ENCODE results near the gene KIF16B.

KIF16B gene

DNA sequence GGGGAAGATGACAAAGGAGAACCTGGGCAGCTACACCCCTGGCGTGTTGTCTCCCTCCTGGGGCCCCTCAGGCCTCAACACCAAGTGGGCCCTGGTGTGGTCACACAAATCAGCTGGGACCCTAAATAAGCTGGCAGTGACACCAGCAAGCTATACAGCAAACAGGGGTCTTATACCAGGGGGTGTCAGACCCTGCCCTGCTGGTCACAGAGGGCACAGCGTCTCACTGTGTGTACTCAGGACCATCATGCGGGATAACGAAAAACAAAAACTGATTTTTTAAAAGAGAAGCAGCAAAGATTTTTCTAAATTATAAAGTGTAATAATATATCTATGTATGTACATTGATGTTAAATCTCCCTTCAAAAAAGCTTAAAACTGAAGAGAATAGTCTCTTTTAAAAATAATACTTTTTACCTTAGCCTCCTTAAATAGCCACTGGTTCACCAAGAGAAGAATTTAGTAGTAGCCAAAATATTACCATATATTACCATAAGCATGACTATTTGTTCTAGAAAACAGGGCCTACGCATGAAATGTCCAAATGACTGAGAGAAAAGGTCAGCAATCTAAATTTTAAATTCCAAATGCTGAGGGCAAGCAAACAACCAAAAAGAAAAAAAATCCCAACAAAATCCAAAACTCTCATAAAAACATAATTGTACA lies 220.4 kb downstream of the KIF16B start:
- TF ChIP-seq, protein P1, sequence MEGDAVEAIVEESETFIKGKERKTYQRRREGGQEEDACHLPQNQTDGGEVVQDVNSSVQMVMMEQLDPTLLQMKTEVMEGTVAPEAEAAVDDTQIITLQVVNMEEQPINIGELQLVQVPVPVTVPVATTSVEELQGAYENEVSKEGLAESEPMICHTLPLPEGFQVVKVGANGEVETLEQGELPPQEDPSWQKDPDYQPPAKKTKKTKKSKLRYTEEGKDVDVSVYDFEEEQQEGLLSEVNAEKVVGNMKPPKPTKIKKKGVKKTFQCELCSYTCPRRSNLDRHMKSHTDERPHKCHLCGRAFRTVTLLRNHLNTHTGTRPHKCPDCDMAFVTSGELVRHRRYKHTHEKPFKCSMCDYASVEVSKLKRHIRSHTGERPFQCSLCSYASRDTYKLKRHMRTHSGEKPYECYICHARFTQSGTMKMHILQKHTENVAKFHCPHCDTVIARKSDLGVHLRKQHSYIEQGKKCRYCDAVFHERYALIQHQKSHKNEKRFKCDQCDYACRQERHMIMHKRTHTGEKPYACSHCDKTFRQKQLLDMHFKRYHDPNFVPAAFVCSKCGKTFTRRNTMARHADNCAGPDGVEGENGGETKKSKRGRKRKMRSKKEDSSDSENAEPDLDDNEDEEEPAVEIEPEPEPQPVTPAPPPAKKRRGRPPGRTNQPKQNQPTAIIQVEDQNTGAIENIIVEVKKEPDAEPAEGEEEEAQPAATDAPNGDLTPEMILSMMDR (IDR thresholded peaks at IDR 0.05) = no peak
- no peaks in the 10 kb centered on the region for H3K4me1 ChIP-seq
- no peak overlapping the region for H3K27ac ChIP-seq

DNA sequence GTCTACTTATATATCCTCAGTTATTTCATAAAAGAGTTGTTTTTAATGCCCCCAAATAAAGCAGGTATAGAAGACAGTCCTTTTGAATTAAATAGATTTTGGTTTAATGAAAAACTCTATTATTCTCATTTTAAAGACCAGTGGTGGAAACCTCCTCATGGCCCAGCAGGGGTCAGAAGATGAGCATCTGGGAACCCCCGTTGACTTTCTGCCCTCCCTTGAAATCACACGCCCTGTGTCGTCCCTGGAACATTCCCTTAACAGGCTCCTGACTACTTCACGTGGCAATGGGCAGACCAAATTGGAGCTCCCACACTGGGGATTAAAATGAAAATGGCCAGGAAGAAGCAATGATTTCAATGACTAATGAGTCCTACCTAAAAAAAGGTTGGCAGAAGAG lies 220.9 kb downstream of the KIF16B start:
- no peak overlapping the region for H3K4me2 ChIP-seq (ENCODE audit: low read length)
- H3K27ac ChIP-seq = no peak overlapping the region
- TF ChIP-seq, protein P1 (IDR thresholded peaks at IDR 0.05) = no peak
- H3K36me3 ChIP-seq (ENCODE audit: control insufficient read depth, insufficient read depth, low read length) = no peaks in the 10 kb centered on the region
- H3K9ac ChIP-seq = no peak overlapping the region
- H3K79me2 ChIP-seq = no peaks in the 10 kb centered on the region
- no peaks in the 10 kb centered on the region for H3K4me1 ChIP-seq
- H3K27me3 ChIP-seq (ENCODE audit: control insufficient read depth, insufficient read depth, low read length) = no peaks in the 10 kb centered on the region
- no peak overlapping the region for H2AFZ ChIP-seq
- H3K4me3 ChIP-seq (ENCODE audit: low read depth, low read length) = no peak overlapping the region
- no peaks in the 10 kb centered on the region for H3K9me3 ChIP-seq (ENCODE audit: control insufficient read depth, low read length)

More for the DNA sequence above, 220.4 kb downstream of the KIF16B start:
- Histone ChIP-seq H3K4me3 (ENCODE audit: low read depth, low read length) (no peak overlapping the region), H3K36me3 (ENCODE audit: control insufficient read depth, insufficient read depth, low read length) (no peaks in the 10 kb centered on the region), H2AFZ (no peak overlapping the region), H3K4me2 (ENCODE audit: low read length) (no peak overlapping the region), H3K9me3 (ENCODE audit: control insufficient read depth, low read length) (no peaks in the 10 kb centered on the region), H3K79me2 (no peaks in the 10 kb centered on the region), H3K9ac (no peak overlapping the region), H3K27me3 (ENCODE audit: control insufficient read depth, insufficient read depth, low read length) (no peaks in the 10 kb centered on the region)

DNA sequence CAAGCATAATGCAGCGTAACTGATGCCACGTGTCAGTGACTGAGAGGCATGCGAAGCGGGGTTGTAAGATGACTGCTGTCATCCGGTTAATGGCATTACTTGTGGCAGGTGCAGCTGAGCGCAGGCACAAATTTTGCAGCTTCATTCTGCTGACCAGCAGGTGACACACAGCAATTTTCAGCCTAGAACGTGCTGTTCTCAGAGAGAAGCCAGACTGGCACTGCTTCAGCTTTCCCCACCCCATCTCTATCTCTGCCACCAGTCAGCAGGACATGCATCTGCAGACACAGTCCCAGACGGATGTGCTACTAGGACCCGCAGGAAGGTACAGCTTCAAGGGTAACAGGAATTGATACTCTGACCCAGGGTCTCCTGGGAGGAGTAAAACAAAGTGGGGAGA lies 221.8 kb downstream of the KIF16B start:
- TF ChIP-seq, protein P1 (IDR thresholded peaks at IDR 0.05) = no peak
- Histone ChIP-seq H3K27me3 (ENCODE audit: control insufficient read depth, insufficient read depth, low read length) (no peaks in the 10 kb centered on the region), H2AFZ (no peak overlapping the region), H3K4me3 (ENCODE audit: low read depth, low read length) (no peak overlapping the region), H3K9me3 (ENCODE audit: control insufficient read depth, low read length) (no peaks in the 10 kb centered on the region), H3K9ac (no peak overlapping the region), H3K4me2 (ENCODE audit: low read length) (no peak overlapping the region), H3K27ac (no peak overlapping the region), H3K4me1 (no peaks in the 10 kb centered on the region), H3K36me3 (ENCODE audit: control insufficient read depth, insufficient read depth, low read length) (no peaks in the 10 kb centered on the region), H3K79me2 (no peaks in the 10 kb centered on the region)

DNA sequence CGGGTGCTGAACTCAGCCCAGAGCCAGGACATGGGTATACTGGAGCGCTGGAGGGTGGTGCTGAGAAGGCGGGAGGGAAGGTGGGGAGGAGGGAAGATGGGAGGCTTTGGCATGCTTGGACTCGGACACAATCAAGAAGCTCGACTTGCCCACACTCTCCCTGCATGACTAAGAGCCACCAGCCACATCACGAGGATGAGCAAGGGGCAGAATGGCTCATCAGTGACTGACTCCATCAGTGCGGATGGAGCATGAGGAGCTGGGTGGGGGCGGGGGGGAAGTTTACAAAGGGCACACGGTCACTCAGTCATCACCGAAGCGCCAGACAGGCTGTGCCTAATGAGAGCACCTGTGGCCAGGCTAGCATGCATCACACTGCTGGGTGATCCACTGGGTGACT lies 222.8 kb downstream of the KIF16B start:
- no peaks in the 10 kb centered on the region for H3K4me1 ChIP-seq
- no peak overlapping the region for H3K9ac ChIP-seq
- H3K79me2 ChIP-seq = no peaks in the 10 kb centered on the region
- no peaks in the 10 kb centered on the region for H3K36me3 ChIP-seq (ENCODE audit: control insufficient read depth, insufficient read depth, low read length)
- H3K9me3 ChIP-seq (ENCODE audit: control insufficient read depth, low read length) = no peaks in the 10 kb centered on the region
- no peaks in the 10 kb centered on the region for H3K27me3 ChIP-seq (ENCODE audit: control insufficient read depth, insufficient read depth, low read length)
- H3K27ac ChIP-seq = no peak overlapping the region
- no peak overlapping the region for H3K4me2 ChIP-seq (ENCODE audit: low read length)
- TF ChIP-seq, protein P1 (IDR thresholded peaks at IDR 0.05) = no peak
- H3K4me3 ChIP-seq (ENCODE audit: low read depth, low read length) = no peak overlapping the region
- no peak overlapping the region for H2AFZ ChIP-seq

All from parathyroid adenoma (tissue), 2 donors.